Left kidney (tissue), 2 donors: ENCODE data around the gene PPP2R5C. TPM values are rescaled to one million over a fixed set of nuclear protein-coding genes. Genes with fewer than 3 reads are reported as not detected.
"Not testable (repeated sequence)": the region's sequence is repeated elsewhere in the genome, so short reads cannot be mapped to it uniquely, and the experiment has no call there.

Experiments used
- DNase-seq: peaks from one replicate; pipeline ENCODE4 v3.0.0-alpha.2; 2013
- polyA plus RNA-seq: library from polyadenylated mRNA; unstranded; fragments of 120-200 nt; gene quantifications from one replicate; pipeline ENCODE4 v1.2.1, GENCODE V29; 2013; ENCODE audit not compliant: insufficient read length

The PPP2R5C gene
- polyA plus RNA-seq, 1 donor, result 116 TPM

- DNase-seq, result no peak
Measured at GRCh38 chr14:101966742-101967141, 205.2 kb downstream of the PPP2R5C start.

- DNase-seq, result no peak
Measured at GRCh38 chr14:101968186-101968585, 206.7 kb downstream of the PPP2R5C start.

GRCh38 chr14:101969481-101969880 is 208.0 kb downstream of the PPP2R5C start:
- DNase-seq, result no peak

- no peak for DNase-seq
Measured at GRCh38 chr14:101970830-101971400, 209.4 kb downstream of the PPP2R5C start.

- not testable (repeated sequence) for DNase-seq
Measured at GRCh38 chr14:101971458-101971857, 209.9 kb downstream of the PPP2R5C start.

GRCh38 chr14:101972126-101972866 is 210.8 kb downstream of the PPP2R5C start:
- DNase-seq, result no peak

GRCh38 chr14:101973356-101973755 is 211.8 kb downstream of the PPP2R5C start:
- no peak for DNase-seq

GRCh38 chr14:101975231-101975630 is 213.7 kb downstream of the PPP2R5C start:
- no peak for DNase-seq

Other genes starting within 250 kb of the PPP2R5C start
- gene DIO3, start 200.2 kb upstream of the PPP2R5C start, polyA plus RNA-seq, result 0.17 TPM
- gene DYNC1H1, start 202.9 kb downstream of the PPP2R5C start, polyA plus RNA-seq, result 368 TPM